ENCODE data around the gene MATCAP1. TPM values are rescaled to one million over a fixed set of nuclear protein-coding genes. Genes with fewer than 3 reads are reported as not detected.
A peak's percentile ranks its signal among the peaks of the same experiment; 100 is the strongest.

Gene MATCAP1
- total and polyA plus RNA-seq, 4 experiments from 2014 or later: 1.8 to 9.0 (median 5.8) TPM

DNA sequence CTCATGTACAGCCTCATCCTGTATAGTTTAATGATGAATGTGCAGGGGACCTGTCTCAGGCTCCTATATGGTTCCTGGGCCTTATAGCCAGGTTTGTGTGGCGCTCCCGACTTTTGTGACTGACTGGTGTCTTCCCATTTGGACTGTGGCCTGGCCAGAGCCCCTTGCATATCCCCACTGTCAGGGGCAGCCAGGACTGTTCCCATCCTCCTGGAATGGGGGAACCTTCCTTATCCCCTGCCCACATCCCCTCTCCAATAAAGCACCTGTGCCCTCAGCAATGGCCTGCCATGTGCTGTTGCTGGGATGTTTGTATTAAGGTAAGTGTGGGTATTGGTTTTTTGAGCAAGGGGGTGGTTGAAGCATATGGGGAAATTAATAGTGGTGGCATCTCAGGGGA is 35.5 kb downstream of the MATCAP1 start:
- intact Hi-C loops (cut with micrococcal nuclease): no loop called here
- no peak overlapping the region for H3K4me3 ChIP-seq (ENCODE audit: low read length in 2 of 2)
- no peaks in the 10 kb centered on the region for H3K9me3 ChIP-seq (ENCODE audit: control insufficient read depth in 1 of 2, low read length in 2 of 2)
- peaks cover 12 to 34% (median 20%) of the 10 kb centered on the region in 4 donors for H3K4me1 Mint-ChIP-seq
- peaks cover 13% of the 10 kb centered on the region for H3K36me3 ChIP-seq (ENCODE audit: insufficient read depth, low read length)
- peak overlapping the region in 6 of 8 donors; percentile 12 to 62 (median 34) for H3K4me3 Mint-ChIP-seq
- H3K27ac Mint-ChIP-seq: peak overlapping the region in 3 of 7 donors; percentile 41 to 50 (median 46)
- H3K27ac ChIP-seq (ENCODE audit: low read depth, low read length): no peak overlapping the region
- H3K36me3 Mint-ChIP-seq: peaks cover 21 to 34% of the 10 kb centered on the region in 2 donors
- H3K27me3 ChIP-seq (ENCODE audit: insufficient read depth, low read length): no peaks in the 10 kb centered on the region
- POLR2A ChIA-PET (ENCODE audit: partially characterized antibody): interaction anchor here (1.1 kb wide), 1 partner anchor 15 kb away, joined by 4 read pairs; no protein-coding TSS in a partner anchor
- CTCF ChIA-PET (ENCODE audit: partially characterized antibody): interaction anchor here (1.7 to 13.4 kb wide), 2 partner anchors 37 to 132 kb away, joined by 5 to 187 read pairs; no protein-coding TSS in a partner anchor
- peaks cover 0 to 5% (median 0%) of the 10 kb centered on the region in 8 donors for H3K9me3 Mint-ChIP-seq
- no peaks in the 10 kb centered on the region for H3K27me3 Mint-ChIP-seq
- no peak for DNase-seq
- H3K4me1 ChIP-seq (ENCODE audit: insufficient read depth, low read length): peaks cover 16% of the 10 kb centered on the region

DNA sequence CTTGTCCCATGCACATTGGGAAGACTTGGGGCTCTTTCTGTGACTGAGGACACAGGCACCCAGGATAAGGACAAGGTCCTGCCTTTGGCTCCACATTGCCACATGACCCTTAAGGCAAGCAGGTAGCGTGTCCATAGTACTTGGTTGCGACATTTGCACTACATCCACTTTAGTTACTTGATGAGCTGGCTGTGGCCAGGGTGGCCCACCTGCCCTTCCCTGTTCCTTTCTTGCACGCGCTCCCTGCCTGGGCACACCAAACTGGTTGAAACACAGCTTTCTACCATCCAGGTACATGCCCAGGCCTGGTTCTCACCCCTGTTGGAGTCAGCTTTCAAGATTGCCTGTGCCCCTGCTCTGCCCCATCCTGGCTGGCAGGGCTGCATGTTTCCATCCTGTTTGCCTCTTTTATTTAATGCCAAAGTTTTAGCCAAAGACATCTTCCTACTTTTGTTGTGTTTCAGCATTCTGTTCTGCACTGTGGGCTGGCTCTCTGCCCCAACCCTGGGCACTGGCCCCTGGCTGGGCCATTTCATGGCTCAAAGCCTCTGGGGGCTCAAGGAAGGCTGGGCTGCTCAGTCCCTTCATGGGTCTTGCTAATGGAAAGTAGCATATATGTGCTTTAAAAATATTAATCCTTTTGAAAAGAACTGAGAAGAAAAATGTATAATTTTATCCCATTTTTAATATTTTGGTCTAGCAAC is 36.2 kb downstream of the MATCAP1 start:
- H3K36me3 ChIP-seq (ENCODE audit: insufficient read depth, low read length): peaks cover 13% of the 10 kb centered on the region
- peaks cover 0 to 5% (median 0%) of the 10 kb centered on the region in 8 donors for H3K9me3 Mint-ChIP-seq
- H3K4me1 ChIP-seq (ENCODE audit: insufficient read depth, low read length): peaks cover 11% of the 10 kb centered on the region
- intact Hi-C loops (cut with micrococcal nuclease): no loop called here
- H3K4me3 ChIP-seq (ENCODE audit: low read length in 2 of 2): no peak overlapping the region
- no peaks in the 10 kb centered on the region for H3K27me3 ChIP-seq (ENCODE audit: insufficient read depth, low read length)
- no peaks in the 10 kb centered on the region for H3K9me3 ChIP-seq (ENCODE audit: control insufficient read depth in 1 of 2, low read length in 2 of 2)
- H3K4me3 Mint-ChIP-seq: no peak overlapping the region
- ChIA-PET CTCF (ENCODE audit: partially characterized antibody) (no interaction called here), POLR2A (ENCODE audit: partially characterized antibody) (interaction anchor here (1.1 kb wide), 1 partner anchor 16 kb away, joined by 4 read pairs; no protein-coding TSS in a partner anchor)
- peaks cover 6 to 28% (median 14%) of the 10 kb centered on the region in 4 donors for H3K4me1 Mint-ChIP-seq
- H3K27ac Mint-ChIP-seq: peak overlapping the region in 3 of 7 donors; percentile 50 to 85 (median 75)
- H3K27me3 Mint-ChIP-seq: no peaks in the 10 kb centered on the region
- H3K36me3 Mint-ChIP-seq: peaks cover 25 to 37% of the 10 kb centered on the region in 2 donors
- no peak for DNase-seq
- H3K27ac ChIP-seq (ENCODE audit: low read depth, low read length): no peak overlapping the region

DNA sequence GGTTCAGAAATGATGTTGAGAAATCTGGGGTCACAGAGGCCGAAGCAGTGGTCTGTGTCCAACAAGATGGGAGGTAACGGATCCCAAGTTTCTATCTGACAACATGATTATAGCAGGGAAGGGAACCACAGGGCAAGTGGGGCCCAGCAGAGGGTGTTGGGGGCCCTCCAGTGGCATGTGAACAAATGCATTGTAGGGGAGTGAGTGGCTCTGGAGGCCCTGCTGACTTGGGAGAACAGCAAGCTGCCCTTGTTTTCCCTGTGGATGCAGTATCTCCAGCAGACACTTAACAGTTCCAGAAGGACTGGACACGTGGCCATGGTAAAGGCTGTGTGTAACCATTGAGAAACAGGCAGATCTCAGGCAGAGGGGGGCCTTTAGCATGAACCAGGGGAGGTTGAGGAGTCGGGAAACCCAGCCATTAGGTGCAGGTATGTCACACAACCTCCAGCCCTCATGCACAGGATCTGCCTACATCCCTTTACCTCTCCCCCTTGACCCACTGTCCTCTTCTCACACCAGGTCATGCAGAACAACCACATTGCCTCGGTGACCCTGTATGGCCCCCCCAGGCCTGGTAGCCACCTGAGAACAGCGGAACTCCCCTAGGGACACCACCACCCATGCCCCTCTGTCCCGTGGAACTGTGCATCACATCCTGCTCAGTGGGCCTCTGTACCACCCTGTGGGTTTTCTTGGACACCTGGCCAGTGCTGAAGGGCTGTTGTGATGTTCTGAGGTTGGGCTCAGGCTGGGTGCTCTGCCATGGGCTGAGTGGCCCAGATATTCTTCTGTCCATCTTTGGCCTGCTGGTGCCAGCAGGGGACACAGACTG is 37.0 kb downstream of the MATCAP1 start:
- DNase-seq: no peak
- Mint-ChIP-seq H3K36me3 (peaks cover 29 to 37% of the 10 kb centered on the region in 2 donors), H3K9me3 (peaks cover 0 to 5% (median 0%) of the 10 kb centered on the region in 8 donors), H3K27me3 (no peaks in the 10 kb centered on the region), H3K4me1 (peaks cover 5 to 21% (median 11%) of the 10 kb centered on the region in 4 donors), H3K27ac (peak overlapping the region in 2 of 7 donors; percentile 12 to 63), H3K4me3 (no peak overlapping the region)
- Histone ChIP-seq H3K9me3 (ENCODE audit: control insufficient read depth in 1 of 2, low read length in 2 of 2) (no peaks in the 10 kb centered on the region), H3K27me3 (ENCODE audit: insufficient read depth, low read length) (no peaks in the 10 kb centered on the region), H3K36me3 (ENCODE audit: insufficient read depth, low read length) (peaks cover 13% of the 10 kb centered on the region), H3K4me1 (ENCODE audit: insufficient read depth, low read length) (peaks cover 11% of the 10 kb centered on the region), H3K4me3 (ENCODE audit: low read length in 2 of 2) (no peak overlapping the region), H3K27ac (ENCODE audit: low read depth, low read length) (no peak overlapping the region)
- intact Hi-C loops (cut with micrococcal nuclease): no loop called here
- ChIA-PET POLR2A (ENCODE audit: partially characterized antibody) (interaction anchor here (1.1 kb wide), 1 partner anchor 17 kb away, joined by 4 read pairs; no protein-coding TSS in a partner anchor), CTCF (ENCODE audit: partially characterized antibody) (no interaction called here)

DNA sequence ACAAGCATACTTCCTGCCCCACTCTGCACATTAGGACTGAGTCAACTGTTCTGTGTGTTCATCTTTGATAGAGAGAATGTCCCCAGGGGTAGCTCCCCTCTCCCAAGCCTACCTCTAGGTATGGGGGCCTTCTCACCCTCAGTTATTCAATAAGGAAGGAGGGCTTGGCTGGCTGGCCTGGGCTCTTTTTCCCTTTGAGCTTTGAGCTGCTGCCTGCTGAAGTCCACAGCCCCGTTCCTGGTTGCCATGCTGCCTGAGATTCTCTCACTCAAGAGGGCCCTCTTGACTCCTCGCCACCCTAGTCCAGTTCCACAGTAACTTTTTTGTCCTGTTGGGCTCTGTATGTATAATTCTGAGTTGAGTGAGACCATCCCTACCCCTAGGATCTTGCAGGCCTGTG is 38.0 kb downstream of the MATCAP1 start:
- H3K4me1 Mint-ChIP-seq: peaks cover 2 to 12% (median 4%) of the 10 kb centered on the region in 4 donors
- intact Hi-C loops (cut with micrococcal nuclease): no loop called here
- H3K9me3 Mint-ChIP-seq: peaks cover 0 to 5% (median 0%) of the 10 kb centered on the region in 8 donors
- no peak overlapping the region for H3K4me3 ChIP-seq (ENCODE audit: low read length in 2 of 2)
- H3K36me3 ChIP-seq (ENCODE audit: insufficient read depth, low read length): peaks cover 21% of the 10 kb centered on the region
- DNase-seq: no peak
- H3K27ac Mint-ChIP-seq: peak overlapping the region in 2 of 7 donors; percentile 22 to 77
- H3K9me3 ChIP-seq (ENCODE audit: control insufficient read depth in 1 of 2, low read length in 2 of 2): no peaks in the 10 kb centered on the region
- no peak overlapping the region for H3K4me3 Mint-ChIP-seq
- H3K36me3 Mint-ChIP-seq: peaks cover 34 to 42% of the 10 kb centered on the region in 2 donors
- peaks cover under 1% of the 10 kb centered on the region for H3K4me1 ChIP-seq (ENCODE audit: insufficient read depth, low read length)
- H3K27me3 Mint-ChIP-seq: no peaks in the 10 kb centered on the region
- POLR2A ChIA-PET (ENCODE audit: partially characterized antibody): no interaction called here
- no peaks in the 10 kb centered on the region for H3K27me3 ChIP-seq (ENCODE audit: insufficient read depth, low read length)
- H3K27ac ChIP-seq (ENCODE audit: low read depth, low read length): no peak overlapping the region
- CTCF ChIA-PET (ENCODE audit: partially characterized antibody): interaction anchor here (0.8 kb wide), 1 partner anchor 10 kb away, joined by 3 read pairs; no protein-coding TSS in a partner anchor

DNA sequence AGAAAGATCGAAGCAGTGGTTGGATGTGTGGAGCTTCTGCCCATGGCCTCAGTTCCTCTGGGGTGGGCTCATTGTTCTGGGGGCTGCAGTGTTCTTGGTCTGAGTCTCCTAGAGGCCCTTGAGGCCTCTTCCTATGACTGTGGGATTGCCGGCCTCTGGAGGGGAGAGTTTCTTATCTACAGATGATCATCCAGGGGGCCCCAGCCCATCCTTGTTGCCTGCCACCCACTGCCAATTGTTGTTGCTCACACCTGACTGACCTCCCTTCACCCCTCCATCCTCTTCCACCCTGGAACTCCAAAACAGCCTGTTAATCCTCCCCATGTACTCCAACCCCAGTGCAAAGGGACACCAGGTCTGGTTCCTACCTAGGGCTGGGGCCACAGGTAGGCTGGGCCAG is 38.8 kb downstream of the MATCAP1 start:
- Mint-ChIP-seq H3K27me3 (no peaks in the 10 kb centered on the region), H3K27ac (peak overlapping the region in 3 of 7 donors; percentile 16 to 79 (median 53)), H3K4me3 (no peak overlapping the region), H3K4me1 (peaks cover 2 to 12% (median 4%) of the 10 kb centered on the region in 4 donors), H3K36me3 (peaks cover 42 to 50% of the 10 kb centered on the region in 2 donors), H3K9me3 (peaks cover 0 to 5% (median 0%) of the 10 kb centered on the region in 8 donors)
- ChIA-PET POLR2A (ENCODE audit: partially characterized antibody) (interaction anchor here (1.0 to 1.7 kb wide), 2 partner anchors 9 to 15 kb away, joined by 3 to 4 read pairs; partner anchors contain the start of genes FBXL8 and TRADD), CTCF (ENCODE audit: partially characterized antibody) (interaction anchor here (0.8 kb wide), 1 partner anchor 10 kb away, joined by 3 read pairs; no protein-coding TSS in a partner anchor)
- intact Hi-C loops (cut with micrococcal nuclease): no loop called here
- Histone ChIP-seq H3K27ac (ENCODE audit: low read depth, low read length) (no peak overlapping the region), H3K4me1 (ENCODE audit: insufficient read depth, low read length) (no peaks in the 10 kb centered on the region), H3K4me3 (ENCODE audit: low read length in 2 of 2) (no peak overlapping the region), H3K27me3 (ENCODE audit: insufficient read depth, low read length) (no peaks in the 10 kb centered on the region), H3K36me3 (ENCODE audit: insufficient read depth, low read length) (peaks cover 29% of the 10 kb centered on the region), H3K9me3 (ENCODE audit: control insufficient read depth in 1 of 2, low read length in 2 of 2) (no peaks in the 10 kb centered on the region)
- DNase-seq: no peak

DNA sequence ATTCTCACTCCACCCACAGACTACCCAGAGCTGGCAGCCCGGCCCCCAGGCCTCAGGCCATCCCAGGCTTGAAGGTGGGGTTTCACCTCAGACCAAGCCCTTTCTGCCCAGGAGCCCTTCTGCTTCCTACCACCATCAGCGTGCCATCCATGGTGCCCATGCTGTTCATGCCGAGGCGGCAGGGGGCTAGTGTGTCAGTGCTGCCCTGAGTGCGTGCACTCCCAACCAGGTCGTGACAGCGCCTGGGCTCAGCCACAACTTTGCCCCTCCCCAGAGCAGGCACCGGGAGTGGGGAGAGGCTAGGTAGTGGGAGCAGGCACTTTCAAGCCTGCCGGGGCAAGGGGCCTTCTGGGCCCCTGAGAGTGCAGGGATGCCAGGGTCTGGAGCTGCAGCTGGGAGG is 41.4 kb downstream of the MATCAP1 start:
- Histone ChIP-seq H3K4me3 (ENCODE audit: low read length in 2 of 2) (no peak overlapping the region), H3K9me3 (ENCODE audit: control insufficient read depth in 1 of 2, low read length in 2 of 2) (no peaks in the 10 kb centered on the region), H3K4me1 (ENCODE audit: insufficient read depth, low read length) (no peaks in the 10 kb centered on the region), H3K36me3 (ENCODE audit: insufficient read depth, low read length) (peaks cover 40% of the 10 kb centered on the region), H3K27ac (ENCODE audit: low read depth, low read length) (no peak overlapping the region), H3K27me3 (ENCODE audit: insufficient read depth, low read length) (no peaks in the 10 kb centered on the region)
- peaks cover 32 to 61% of the 10 kb centered on the region in 2 donors for H3K36me3 Mint-ChIP-seq
- no peak for DNase-seq
- no peak overlapping the region for H3K4me3 Mint-ChIP-seq
- ChIA-PET CTCF (ENCODE audit: partially characterized antibody) (interaction anchor here (0.7 to 1.5 kb wide), 3 partner anchors 10 to 125 kb away, joined by 3 to 6 read pairs (median 3); no protein-coding TSS in a partner anchor), POLR2A (ENCODE audit: partially characterized antibody) (interaction anchor here (1.6 kb wide), 1 partner anchor 13 kb away, joined by 4 read pairs; no protein-coding TSS in a partner anchor)
- no peaks in the 10 kb centered on the region for H3K27me3 Mint-ChIP-seq
- peaks cover 0 to 1% (median 0%) of the 10 kb centered on the region in 4 donors for H3K4me1 Mint-ChIP-seq
- no peaks in the 10 kb centered on the region for H3K9me3 Mint-ChIP-seq
- intact Hi-C loops (cut with micrococcal nuclease): no loop called here
- no peak overlapping the region for H3K27ac Mint-ChIP-seq
